Mesothelial cell of epicardium (in vitro differentiated cells): ENCODE measurements around the gene PDE12. TPM values are rescaled to one million over a fixed set of nuclear protein-coding genes. Genes with fewer than 3 reads are reported as not detected.

Experiments
- DNase-seq, 2 experiments: peaks; one replicate each; pipeline ENCODE4 v3.0.0; 2021; ENCODE audit warnings: low spot score in 2 of 2; ENCODE audit not compliant: unreplicated experiment in 2 of 2
- H3K27ac Mint-ChIP-seq: 2 replicates; pipeline ENCODE4 v1.8.0; 2021; ENCODE audit warnings: mixed read lengths
- H3K27me3 Mint-ChIP-seq: 2 replicates; pipeline ENCODE4 v1.8.0; 2021; ENCODE audit warnings: low read depth, mixed read lengths
- H3K36me3 Mint-ChIP-seq: 2 replicates; pipeline ENCODE4 v1.8.0; 2021; ENCODE audit warnings: mixed read lengths
- H3K4me1 Mint-ChIP-seq: 2 replicates; pipeline ENCODE4 v1.8.0; 2021; ENCODE audit warnings: mixed read lengths
- H3K4me3 Mint-ChIP-seq: 2 replicates; pipeline ENCODE4 v1.8.0; 2021; ENCODE audit warnings: mild to moderate bottlenecking, moderate library complexity, mixed read lengths
- H3K9me3 Mint-ChIP-seq: 2 replicates; pipeline ENCODE4 v1.8.0; 2021; ENCODE audit warnings: mixed read lengths
- CTCF ChIP-seq: fragments of 200-600 bp; sonication (generic); IDR thresholded peaks from one replicate; pipeline ENCODE4 v1.5.0; 2021; ENCODE audit warnings: antibody characterized with exemption; ENCODE audit not compliant: unreplicated experiment
- total RNA-seq: library from RNA; stranded (reverse); gene quantifications from 3 replicates; pipeline ENCODE4 v1.2.1, GENCODE V29; 2021

The PDE12 gene
- total RNA-seq, 1 donor from 2014 or later, result 17.6 TPM

GRCh38 chr3:57616233-57616632 is 60.2 kb downstream of the PDE12 start:
- no peak for DNase-seq
- H3K27ac Mint-ChIP-seq, result no peak overlapping the region
- H3K27me3 Mint-ChIP-seq, result no peaks in the 10 kb centered on the region
- H3K4me1 Mint-ChIP-seq, result no peaks in the 10 kb centered on the region
- H3K4me3 Mint-ChIP-seq, result no peak overlapping the region
- H3K9me3 Mint-ChIP-seq, result no peaks in the 10 kb centered on the region
- H3K36me3 Mint-ChIP-seq, result peaks cover 20% of the 10 kb centered on the region
- TF ChIP-seq CTCF, result no peak

Other genes starting within 250 kb of the PDE12 start
- gene DNAH12, start 11.9 kb upstream of the PDE12 start, total RNA-seq, result 0.29 to 0.60 TPM (median 0.43 TPM) in 3 replicates
- gene ARF4, start 41.1 kb downstream of the PDE12 start, total RNA-seq, result 165 to 177 TPM (median 167 TPM) in 3 replicates
- gene DENND6A, start 136.8 kb downstream of the PDE12 start, total RNA-seq, result 41.8 to 52.0 TPM (median 42.0 TPM) in 3 replicates
- 93.0 to 108 TPM (median 100 TPM) in 3 replicates for gene SLMAP, start 200.0 kb downstream of the PDE12 start, total RNA-seq